Measurements from ENCODE around the gene RGN.
"Not testable (repeated sequence)": the region's sequence is repeated elsewhere in the genome, so short reads cannot be mapped to it uniquely, and the experiment has no call there.

The RGN gene

GRCh38 chrX:47124466-47124865 is 46.2 kb downstream of the RGN start:
- FAIRE-seq, result not testable (repeated sequence)

- FAIRE-seq, result peak; percentile 95
Observed at GRCh38 chrX:47129157-47129898, 51.1 kb downstream of the RGN start.

GRCh38 chrX:47129899-47130358 is 51.7 kb downstream of the RGN start:
- no peak for FAIRE-seq

GRCh38 chrX:47133493-47133892 is 55.2 kb downstream of the RGN start:
- FAIRE-seq, result no peak

- FAIRE-seq, result not testable (repeated sequence)
Observed at GRCh38 chrX:47135650-47136049, 57.4 kb downstream of the RGN start.

- no peak for FAIRE-seq
Observed at GRCh38 chrX:47138171-47138570, 59.9 kb downstream of the RGN start.

Measured in G401.6 (cell line).